Tibial artery (tissue), 4 donors: ENCODE results near the gene SYTL3.

Experiments
- DNase-seq, 2 donors: peaks; one replicate each; pipeline ENCODE4 v3.0.0-alpha.2; 2019
- H3K27ac ChIP-seq, 2 donors: fragments of 200-600 bp; sonication (generic) in 1 of 2; 1 replicate in 1 of 2; 2 replicates in 1 of 2; pipeline ENCODE4 v1.5.1; 2018 to 2019; ENCODE audit warnings: mild to moderate bottlenecking in 1 of 2
- H3K27me3 ChIP-seq, 2 donors: fragments of 200-600 bp; sonication (generic) in 1 of 2; one replicate each; pipeline versions ENCODE4 v1.5.1 to v1.6.0; 2016 to 2019
- H3K36me3 ChIP-seq, 3 donors: fragments of 200-600 bp; sonication (generic) in 2 of 3; one replicate each; pipeline ENCODE4 v1.5.1; 2016 to 2019; ENCODE audit warnings: mild to moderate bottlenecking in 2 of 3
- H3K4me1 ChIP-seq, 4 donors: fragments of 200-600 bp; sonication (generic) in 2 of 4; 1 replicate in 3 of 4; 2 replicates in 1 of 4; pipeline ENCODE4 v1.5.1; 2016 to 2019
- H3K4me3 ChIP-seq, 2 donors: fragments of 200-600 bp; sonication (generic) in 1 of 2; 1 replicate in 1 of 2; 2 replicates in 1 of 2; pipeline ENCODE4 v1.5.1; 2018 to 2019; ENCODE audit warnings: mild to moderate bottlenecking in 2 of 2
- H3K9me3 ChIP-seq, 3 donors: fragments of 200-600 bp; sonication (generic) in 1 of 3; one replicate each; pipeline ENCODE4 v1.5.1; 2016 to 2019
- intact Hi-C: fragments of 100-400 bp; cut with DNase I; formaldehyde crosslinking; loops from one replicate; pipeline ENCODE4 v1.15.0; 2023; ENCODE audit warnings: low total_unique reads
- TF ChIP-seq, protein P1 (sequence below), 2 experiments: fragments of 200-600 bp in 1 of 2; fragments of 450-650 bp in 1 of 2; IDR thresholded peaks; one replicate each; pipeline ENCODE4 v1.5.1; 2017 to 2019; ENCODE audit warnings: antibody characterized with exemption in 2 of 2, mild to moderate bottlenecking in 1 of 2, moderate library complexity in 1 of 2

Gene SYTL3

GRCh38 chr6:158606935-158607334, 42.9 kb upstream of the SYTL3 start:
- H3K36me3 ChIP-seq, result peaks cover 0 to 67% (median 29%) of the 10 kb centered on the region in 3 donors
- TF ChIP-seq, protein P1, sequence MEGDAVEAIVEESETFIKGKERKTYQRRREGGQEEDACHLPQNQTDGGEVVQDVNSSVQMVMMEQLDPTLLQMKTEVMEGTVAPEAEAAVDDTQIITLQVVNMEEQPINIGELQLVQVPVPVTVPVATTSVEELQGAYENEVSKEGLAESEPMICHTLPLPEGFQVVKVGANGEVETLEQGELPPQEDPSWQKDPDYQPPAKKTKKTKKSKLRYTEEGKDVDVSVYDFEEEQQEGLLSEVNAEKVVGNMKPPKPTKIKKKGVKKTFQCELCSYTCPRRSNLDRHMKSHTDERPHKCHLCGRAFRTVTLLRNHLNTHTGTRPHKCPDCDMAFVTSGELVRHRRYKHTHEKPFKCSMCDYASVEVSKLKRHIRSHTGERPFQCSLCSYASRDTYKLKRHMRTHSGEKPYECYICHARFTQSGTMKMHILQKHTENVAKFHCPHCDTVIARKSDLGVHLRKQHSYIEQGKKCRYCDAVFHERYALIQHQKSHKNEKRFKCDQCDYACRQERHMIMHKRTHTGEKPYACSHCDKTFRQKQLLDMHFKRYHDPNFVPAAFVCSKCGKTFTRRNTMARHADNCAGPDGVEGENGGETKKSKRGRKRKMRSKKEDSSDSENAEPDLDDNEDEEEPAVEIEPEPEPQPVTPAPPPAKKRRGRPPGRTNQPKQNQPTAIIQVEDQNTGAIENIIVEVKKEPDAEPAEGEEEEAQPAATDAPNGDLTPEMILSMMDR (IDR thresholded peaks at IDR 0.05), result no peak

GRCh38 chr6:158607411-158608170, 42.3 kb upstream of the SYTL3 start:
- peak overlapping the region; percentile 79 to 85 for H3K27ac ChIP-seq
- TF ChIP-seq, protein P1 (IDR thresholded peaks at IDR 0.05), result no peak
- intact Hi-C loops, result loop anchor here (2.0 kb wide), 1 partner anchor 37 kb away; the partner anchor contains the start of gene DYNLT1
- no peaks in the 10 kb centered on the region for H3K27me3 ChIP-seq
- peaks cover 0 to 45% (median 13%) of the 10 kb centered on the region in 4 donors for H3K4me1 ChIP-seq
- H3K4me3 ChIP-seq, result no peak overlapping the region
- H3K36me3 ChIP-seq, result peaks cover 0 to 68% (median 29%) of the 10 kb centered on the region in 3 donors
- DNase-seq, result no peak
- no peaks in the 10 kb centered on the region for H3K9me3 ChIP-seq

More at GRCh38 chr6:158606935-158607334, 42.9 kb upstream of the SYTL3 start:
- H3K4me1 ChIP-seq, result peaks cover 0 to 40% (median 11%) of the 10 kb centered on the region in 4 donors
- H3K9me3 ChIP-seq, result no peaks in the 10 kb centered on the region
- H3K27ac ChIP-seq, result peak overlapping the region in 1 of 2 donors; percentile 85
- H3K4me3 ChIP-seq, result no peak overlapping the region
- no peak for DNase-seq
- no peaks in the 10 kb centered on the region for H3K27me3 ChIP-seq
- intact Hi-C loops, result no loop called here

DNA sequence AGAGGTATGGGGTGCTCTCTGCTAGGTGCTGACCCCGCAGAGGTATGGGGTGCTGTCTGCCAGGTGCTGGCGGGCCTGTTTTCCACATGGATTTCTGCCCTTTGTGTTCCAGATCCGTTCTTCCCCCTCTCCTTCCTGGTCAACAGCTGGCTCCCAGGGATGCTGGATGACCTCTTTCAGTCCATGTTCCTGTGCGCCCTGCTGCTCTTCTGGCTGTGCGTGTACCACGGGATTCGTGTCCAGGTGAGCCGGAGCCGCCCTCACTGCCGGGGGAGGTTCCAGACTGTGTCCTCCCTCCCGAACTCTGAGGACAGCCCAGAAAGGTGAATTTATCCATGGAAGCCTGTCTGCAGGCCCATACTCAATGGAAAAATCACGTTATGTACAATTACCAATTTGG, 41.6 kb upstream of the SYTL3 start:
- intact Hi-C loops, result loop anchor here (2.0 kb wide), 1 partner anchor 37 kb away; the partner anchor contains the start of gene DYNLT1
- H3K9me3 ChIP-seq, result no peaks in the 10 kb centered on the region
- TF ChIP-seq, protein P1 (IDR thresholded peaks at IDR 0.05), result no peak
- peaks cover 0 to 68% (median 29%) of the 10 kb centered on the region in 3 donors for H3K36me3 ChIP-seq
- no peak overlapping the region for H3K4me3 ChIP-seq
- peak overlapping the region; percentile 79 to 85 for H3K27ac ChIP-seq
- H3K4me1 ChIP-seq, result peaks cover 0 to 45% (median 13%) of the 10 kb centered on the region in 4 donors
- no peaks in the 10 kb centered on the region for H3K27me3 ChIP-seq
- DNase-seq, result no peak

DNA sequence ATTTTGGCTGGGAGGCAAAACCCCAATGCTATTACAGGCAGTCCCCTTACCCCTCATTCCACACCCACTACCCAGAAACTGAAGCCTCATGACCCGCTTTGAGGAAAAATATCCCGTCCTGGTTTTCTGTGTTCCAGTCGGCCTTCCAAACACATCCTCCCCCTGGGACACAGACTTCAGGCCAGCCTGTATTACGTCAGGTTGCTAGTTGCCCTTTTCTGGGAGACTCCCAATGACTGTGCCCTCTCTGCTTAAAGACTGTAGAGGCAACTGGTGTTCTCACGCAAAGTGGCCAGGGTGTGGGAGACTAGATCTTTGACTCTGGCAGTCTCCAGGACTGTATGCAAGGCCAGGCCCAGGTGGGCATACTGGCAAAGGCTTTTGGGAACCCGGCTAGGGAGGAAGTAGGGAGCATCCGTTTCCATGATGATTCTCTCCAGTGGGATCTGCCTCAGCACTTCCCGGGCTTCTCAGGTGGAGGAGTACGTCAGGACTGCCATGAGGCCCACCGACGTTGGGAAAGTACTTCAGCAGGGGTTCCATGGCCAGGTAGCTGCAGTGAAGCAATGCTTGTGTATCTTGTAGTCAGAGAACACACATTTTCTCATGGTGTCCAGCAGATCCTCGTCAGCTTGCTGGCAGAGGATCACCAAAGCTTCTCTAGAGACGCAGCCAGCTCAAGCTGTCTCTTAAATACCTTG, 40.2 kb upstream of the SYTL3 start:
- TF ChIP-seq, protein P1 (IDR thresholded peaks at IDR 0.05), result no peak
- Histone ChIP-seq H3K4me3 (peak overlapping the region in 1 of 2 donors; percentile 19), H3K9me3 (no peaks in the 10 kb centered on the region), H3K36me3 (peaks cover 0 to 59% (median 32%) of the 10 kb centered on the region in 3 donors), H3K27ac (peak overlapping the region; percentile 79 to 85), H3K27me3 (no peaks in the 10 kb centered on the region), H3K4me1 (peaks cover 0 to 45% (median 13%) of the 10 kb centered on the region in 4 donors)
- intact Hi-C loops, result loop anchor here (2.0 kb wide), 1 partner anchor 35 kb away; the partner anchor contains the start of gene DYNLT1
- peak; percentile 53 to 89 for DNase-seq

- Histone ChIP-seq H3K9me3 (no peaks in the 10 kb centered on the region), H3K36me3 (peaks cover 0 to 59% (median 33%) of the 10 kb centered on the region in 3 donors), H3K27me3 (no peaks in the 10 kb centered on the region), H3K4me3 (peak overlapping the region; percentile 6 to 11), H3K27ac (peak overlapping the region; percentile 79 to 85), H3K4me1 (peaks cover 0 to 45% (median 13%) of the 10 kb centered on the region in 4 donors)
- DNase-seq, result no peak
- intact Hi-C loops, result no loop called here
- TF ChIP-seq, protein P1 (IDR thresholded peaks at IDR 0.05), result no peak
Measured at GRCh38 chr6:158610319-158610968, 39.4 kb upstream of the SYTL3 start.
